ENCODE measurements around the gene CYRIA.
A peak's percentile ranks its signal among the peaks of the same experiment; 100 is the strongest.

CYRIA gene

GRCh38 chr2:16665748-16666448 is at the start of gene CYRIA:
Gene CYRIA (minus strand): TSS chr2:16665834. CDS start chr2:16588119, 77,715 bp downstream.
- DNase-seq = peak; percentile 30

GRCh38 chr2:16713011-16713423 is 47.4 kb upstream of the CYRIA start:
- DNase-seq = no peak

- DNase-seq = peak; percentile 32
Measured at GRCh38 chr2:16709769-16710168, 44.1 kb upstream of the CYRIA start.

GRCh38 chr2:16708173-16708572 is 42.5 kb upstream of the CYRIA start:
- no peak for DNase-seq

GRCh38 chr2:16707014-16707623 is 41.5 kb upstream of the CYRIA start:
- peak; percentile 54 for DNase-seq

- peak; percentile 57 for DNase-seq
Measured at GRCh38 chr2:16700551-16701259, 35.1 kb upstream of the CYRIA start.

GRCh38 chr2:16693854-16694253 is 28.2 kb upstream of the CYRIA start:
- peak; percentile 16 for DNase-seq

- DNase-seq = no peak
Measured at GRCh38 chr2:16691261-16691660, 25.6 kb upstream of the CYRIA start.

GRCh38 chr2:16687955-16688354 is 22.3 kb upstream of the CYRIA start:
- DNase-seq = no peak

GRCh38 chr2:16687222-16687621 is 21.6 kb upstream of the CYRIA start:
- no peak for DNase-seq

- no peak for DNase-seq
Measured at GRCh38 chr2:16686641-16687040, 21.0 kb upstream of the CYRIA start.

GRCh38 chr2:16685340-16685715 is 19.7 kb upstream of the CYRIA start:
- no peak for DNase-seq

GRCh38 chr2:16684676-16685339 is 19.2 kb upstream of the CYRIA start:
- DNase-seq = no peak

GRCh38 chr2:16683576-16683975 is 17.9 kb upstream of the CYRIA start:
- DNase-seq = no peak

- DNase-seq = no peak
Measured at GRCh38 chr2:16682431-16683118, 16.9 kb upstream of the CYRIA start.

GRCh38 chr2:16680781-16681180 is 15.1 kb upstream of the CYRIA start:
- no peak for DNase-seq

- DNase-seq = no peak
Measured at GRCh38 chr2:16680304-16680703, 14.7 kb upstream of the CYRIA start.

- DNase-seq = no peak
Measured at GRCh38 chr2:16678964-16679363, 13.3 kb upstream of the CYRIA start.

- DNase-seq = no peak
Measured at GRCh38 chr2:16677875-16678274, 12.2 kb upstream of the CYRIA start.

GRCh38 chr2:16675781-16676180 is 10.1 kb upstream of the CYRIA start:
- no peak for DNase-seq

- DNase-seq = no peak
Measured at GRCh38 chr2:16674154-16674553, 8.5 kb upstream of the CYRIA start.

GRCh38 chr2:16671760-16672159 is 6.1 kb upstream of the CYRIA start:
- peak; percentile 23 for DNase-seq

- DNase-seq = no peak
Measured at GRCh38 chr2:16669388-16669787, 3.8 kb upstream of the CYRIA start.

Measured in OCI-M1 (cell line).